NT2/D1 (cell line): ENCODE data around the gene ARPC2.
"Not testable (repeated sequence)": the region's sequence is repeated elsewhere in the genome, so short reads cannot be mapped to it uniquely, and the experiment has no call there.

Experiments used
- DNase-seq: peaks from one replicate; pipeline ENCODE4 v3.0.0-alpha.2; 2011; ENCODE audit warnings: low read depth, low spot score
- H3K27me3 ChIP-seq: 2 replicates; pipeline ENCODE4 v1.6.0; 2011; ENCODE audit warnings: mild to moderate bottlenecking; ENCODE audit not compliant: insufficient read length, insufficient read depth
- H3K36me3 ChIP-seq: 2 replicates; pipeline ENCODE4 v1.6.1; 2011; ENCODE audit warnings: mild to moderate bottlenecking, low read length, mixed read lengths; ENCODE audit not compliant: insufficient read depth, insufficient read length
- H3K4me1 ChIP-seq: 2 replicates; pipeline ENCODE4 v1.5.1; 2011; ENCODE audit not compliant: insufficient read depth, insufficient read length
- H3K4me3 ChIP-seq: 2 replicates; pipeline ENCODE4 v1.5.1; 2011; ENCODE audit warnings: low read depth; ENCODE audit not compliant: insufficient read length
- H3K9ac ChIP-seq: 2 replicates; pipeline ENCODE4 v1.6.0; 2011; ENCODE audit warnings: low read depth; ENCODE audit not compliant: insufficient read length
- H3K9me3 ChIP-seq: 2 replicates; pipeline ENCODE4 v1.5.1; 2011; ENCODE audit warnings: mild to moderate bottlenecking, low read length; ENCODE audit not compliant: insufficient read depth
- SUZ12 ChIP-seq: IDR thresholded peaks from 2 replicates; pipeline ENCODE4 v1.6.1; 2011; ENCODE audit not compliant: insufficient read length, insufficient read depth; ENCODE audit errors: extremely low read depth
- YY1 ChIP-seq: IDR thresholded peaks from 2 replicates; pipeline ENCODE4 v1.6.1; 2011; ENCODE audit not compliant: insufficient read length, insufficient read depth
- ZNF274 ChIP-seq: IDR thresholded peaks from 2 replicates; pipeline ENCODE4 v1.6.1; 2011; ENCODE audit warnings: mild to moderate bottlenecking, low read depth, low read length

The ARPC2 gene

DNA sequence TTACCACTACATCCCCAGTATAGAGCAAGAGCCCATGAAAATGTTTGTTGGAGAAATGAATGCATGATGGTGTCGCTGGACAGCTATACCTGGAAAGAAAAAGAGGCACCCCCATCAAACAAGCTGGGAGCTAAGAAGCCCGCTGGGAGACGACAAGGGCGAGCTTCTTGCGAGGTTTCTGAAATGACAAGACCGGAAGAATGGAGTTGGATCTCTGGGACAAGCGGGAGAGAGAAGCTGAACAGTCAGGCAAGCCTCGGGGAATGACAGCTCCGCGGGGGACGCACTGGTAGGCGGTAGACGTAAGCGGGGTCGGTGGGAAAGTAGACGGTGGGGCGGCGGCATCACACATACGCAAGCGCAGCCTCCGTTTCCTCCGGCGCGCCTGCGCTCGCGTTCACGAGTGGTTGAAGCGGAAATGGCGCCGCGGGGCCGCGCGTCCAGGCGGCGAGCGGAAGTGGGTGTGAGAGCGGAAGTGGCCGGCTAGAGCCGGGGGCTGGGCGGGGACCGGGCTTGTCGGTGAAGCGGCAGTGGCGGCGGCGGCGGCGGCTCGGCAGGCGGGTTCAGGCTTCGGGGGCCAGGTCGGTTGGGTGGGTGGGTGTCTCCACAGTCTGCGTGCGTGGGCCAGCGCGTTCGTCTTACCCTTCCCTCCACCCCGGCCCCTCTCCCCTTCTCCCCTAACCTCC, at the start of gene ARPC2:
ARPC2 (plus strand) TSS at position 516 of the 686 bp plus-strand sequence. CDS start 282 bp downstream, outside the sequence.
- Histone ChIP-seq H3K27me3 (no peaks in the 10 kb centered on the region), H3K4me3 (peak within 1 kb of the TSS; percentile 96), H3K9me3 (no peaks in the 10 kb centered on the region), H3K36me3 (peaks cover 27% of the 10 kb centered on the region), H3K9ac (peak within 1 kb of the TSS; percentile 90), H3K4me1 (no peaks in the 10 kb centered on the region)
- no peak for TF ChIP-seq ZNF274
- TF ChIP-seq YY1 = peak; percentile 46
- peak; percentile 88 for DNase-seq

DNA sequence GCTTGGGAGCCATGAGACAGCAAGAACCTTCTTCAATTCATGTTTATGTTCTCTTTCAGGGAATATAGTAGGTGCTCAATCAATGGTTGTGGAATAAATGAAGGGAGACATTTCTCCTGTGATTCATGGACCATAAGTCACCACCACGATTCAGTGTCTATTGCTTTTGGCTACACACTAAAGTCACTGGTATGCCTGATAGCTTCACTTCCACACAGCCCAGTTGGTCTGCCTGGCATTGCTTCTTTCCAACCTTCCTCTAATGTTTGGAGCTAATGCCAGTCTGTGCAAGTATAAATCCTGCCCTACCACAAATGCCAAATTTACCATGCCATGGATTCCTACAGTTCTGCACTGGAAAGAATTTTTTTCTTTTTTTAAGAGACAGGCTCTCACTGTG, 49.0 kb upstream of the ARPC2 start:
- H3K9ac ChIP-seq = no peak overlapping the region
- H3K4me1 ChIP-seq = no peaks in the 10 kb centered on the region
- peaks cover 2% of the 10 kb centered on the region for H3K27me3 ChIP-seq
- no peak for DNase-seq
- no peaks in the 10 kb centered on the region for H3K36me3 ChIP-seq
- H3K9me3 ChIP-seq = no peaks in the 10 kb centered on the region
- H3K4me3 ChIP-seq = no peak overlapping the region
- TF ChIP-seq ZNF274 = no peak
- no peak for TF ChIP-seq SUZ12
- no peak for TF ChIP-seq YY1

DNA sequence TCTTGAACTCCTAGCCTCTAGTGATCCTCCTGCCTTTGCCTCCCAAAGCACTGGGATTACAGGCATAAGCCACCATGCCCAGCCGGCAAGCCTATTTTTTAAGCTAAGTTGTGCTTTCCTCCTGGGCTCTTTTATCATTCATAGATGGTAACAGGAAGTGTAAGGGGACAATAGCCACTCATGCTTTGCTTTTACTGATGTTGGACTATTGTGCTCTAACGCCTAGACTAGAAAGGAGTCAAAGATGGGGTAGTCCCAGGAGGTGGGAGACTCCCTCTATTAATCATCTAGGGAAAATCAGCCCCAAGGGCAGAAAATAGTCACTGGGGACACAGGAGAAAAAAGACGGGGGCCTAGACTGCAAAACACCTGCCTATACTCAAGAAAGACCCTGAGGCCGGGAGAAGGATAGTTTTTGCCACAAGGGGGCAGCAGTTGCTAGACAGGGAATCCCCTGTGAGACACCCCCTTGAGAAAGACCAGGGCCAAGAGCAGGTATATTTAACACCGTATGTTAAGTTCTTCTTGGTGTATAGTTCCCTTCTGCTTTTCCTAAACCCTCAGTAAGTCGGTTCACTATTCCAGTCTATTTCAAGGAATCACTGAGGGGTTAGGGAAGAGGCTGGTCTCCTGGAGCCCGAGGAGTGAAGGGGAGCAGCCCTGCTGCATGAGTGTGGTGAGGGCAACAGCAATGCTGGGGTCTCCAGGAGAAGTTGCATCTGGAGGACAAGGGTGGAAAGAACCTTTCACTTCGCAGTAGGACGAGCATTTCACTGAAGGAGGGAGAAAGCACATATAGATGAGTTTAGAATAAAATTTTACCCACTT, 48.1 kb upstream of the ARPC2 start:
- Histone ChIP-seq H3K9me3 (no peaks in the 10 kb centered on the region), H3K4me1 (no peaks in the 10 kb centered on the region), H3K9ac (no peak overlapping the region), H3K4me3 (no peak overlapping the region), H3K36me3 (no peaks in the 10 kb centered on the region), H3K27me3 (no peaks in the 10 kb centered on the region)
- DNase-seq = peak; percentile 60
- TF ChIP-seq YY1 = no peak

- Histone ChIP-seq H3K4me1 (no peaks in the 10 kb centered on the region), H3K9me3 (no peaks in the 10 kb centered on the region), H3K4me3 (no peak overlapping the region), H3K9ac (no peak overlapping the region), H3K36me3 (no peaks in the 10 kb centered on the region), H3K27me3 (no peaks in the 10 kb centered on the region)
- TF ChIP-seq SUZ12 (no peak), YY1 (no peak), ZNF274 (no peak)
- no peak for DNase-seq
Measured at GRCh38 chr2:218169757-218170546, 47.0 kb upstream of the ARPC2 start.

- H3K4me1 ChIP-seq, H3K9me3 ChIP-seq, H3K27me3 ChIP-seq: not testable (repeated sequence)
Measured at GRCh38 chr2:218171744-218172143, 45.2 kb upstream of the ARPC2 start.

GRCh38 chr2:218172845-218173244, 44.1 kb upstream of the ARPC2 start:
- Histone ChIP-seq H3K27me3 (no peaks in the 10 kb centered on the region), H3K4me3 (no peak overlapping the region), H3K9me3 (no peaks in the 10 kb centered on the region), H3K36me3 (no peaks in the 10 kb centered on the region), H3K4me1 (no peaks in the 10 kb centered on the region), H3K9ac (no peak overlapping the region)
- TF ChIP-seq SUZ12 (no peak), ZNF274 (no peak), YY1 (no peak)
- DNase-seq = no peak

More at GRCh38 chr2:218171744-218172143, 45.2 kb upstream of the ARPC2 start:
- H3K9ac ChIP-seq, H3K4me3 ChIP-seq, DNase-seq, H3K36me3 ChIP-seq: not testable (repeated sequence)

DNA sequence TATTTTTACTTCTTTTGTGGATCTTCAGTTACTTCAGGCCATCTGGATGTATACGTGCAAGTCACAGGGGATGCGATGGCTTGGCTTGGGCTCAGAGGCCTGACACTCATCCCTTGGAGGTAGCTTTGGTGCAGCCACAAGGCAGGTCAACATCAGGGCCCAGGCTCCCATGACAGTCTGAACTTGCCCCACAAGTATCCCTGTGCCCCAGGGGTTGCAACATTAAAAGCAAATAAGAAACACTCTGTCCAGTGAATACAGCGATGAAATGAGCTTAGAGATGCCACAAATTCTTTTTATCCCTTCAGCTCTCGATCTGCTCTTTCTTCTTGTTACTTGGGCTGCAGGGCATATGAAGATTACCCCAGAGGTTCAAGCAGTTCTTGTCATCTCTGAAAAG, 37.2 kb upstream of the ARPC2 start:
- no peaks in the 10 kb centered on the region for H3K36me3 ChIP-seq
- no peak overlapping the region for H3K4me3 ChIP-seq
- TF ChIP-seq YY1 = no peak
- TF ChIP-seq ZNF274 = no peak
- TF ChIP-seq SUZ12 = no peak
- H3K9me3 ChIP-seq = no peaks in the 10 kb centered on the region; the same call in 1 of the 2 replicates
- no peaks in the 10 kb centered on the region for H3K27me3 ChIP-seq
- no peak overlapping the region for H3K9ac ChIP-seq
- no peak for DNase-seq
- no peaks in the 10 kb centered on the region for H3K4me1 ChIP-seq
